Thymus (tissue), 11 donors: ENCODE results near the gene CLCA4. TPM values are rescaled to one million over a fixed set of nuclear protein-coding genes. Genes with fewer than 3 reads are reported as not detected.

Experiments
- DNase-seq, 9 donors: peaks; one replicate each; pipeline ENCODE4 v3.0.0-alpha.2; 2013; ENCODE audit warnings: low spot score in 9 of 9, low read depth in 6 of 9, missing footprints in 1 of 9
- H3K27ac ChIP-seq, 2 donors: one replicate each; pipeline ENCODE4 v1.5.1; 2013; ENCODE audit warnings: control low read depth in 1 of 2, low read depth in 1 of 2, low read length in 1 of 2, mild to moderate bottlenecking in 1 of 2, moderate library complexity in 1 of 2
- H3K27me3 ChIP-seq, 2 donors: one replicate each; pipeline ENCODE4 v1.5.1; 2013; ENCODE audit warnings: low read length in 1 of 2; ENCODE audit not compliant: control insufficient read depth in 2 of 2, insufficient read depth in 1 of 2
- H3K36me3 ChIP-seq, 2 donors: one replicate each; pipeline ENCODE4 v1.5.1; 2013; ENCODE audit warnings: low read length in 1 of 2, mild to moderate bottlenecking in 1 of 2, moderate library complexity in 1 of 2; ENCODE audit not compliant: control insufficient read depth in 2 of 2, insufficient read depth in 2 of 2
- H3K4me1 ChIP-seq, 2 donors: one replicate each; pipeline ENCODE4 v1.5.1; 2013; ENCODE audit warnings: low read length in 2 of 2; ENCODE audit not compliant: control insufficient read depth in 2 of 2, insufficient read depth in 2 of 2
- H3K4me3 ChIP-seq, 2 donors: one replicate each; pipeline ENCODE4 v1.5.1; 2013; ENCODE audit warnings: low read length in 2 of 2, control low read depth in 1 of 2, mild to moderate bottlenecking in 1 of 2
- H3K9me3 ChIP-seq, 2 donors: one replicate each; pipeline ENCODE4 v1.5.1; 2013; ENCODE audit warnings: low read length in 1 of 2, mild to moderate bottlenecking in 1 of 2; ENCODE audit not compliant: control insufficient read depth in 2 of 2, insufficient read depth in 1 of 2
- WGBS: extraction: QIAGEN DNeasy Blood & Tissue Kit; methylation state at CpG from one replicate; pipeline ENCODE4 v1.1.7; 2013; 5-methylcytosine and 5-hydroxymethylcytosine counted together
- polyA plus RNA-seq: library from polyadenylated mRNA; stranded (reverse); fragments of 200-250 nt; gene quantifications from one replicate; pipeline ENCODE4 v1.2.3, GENCODE V29; 2013
- total RNA-seq: library from RNA; stranded (reverse); fragments of 120-200 nt; gene quantifications from one replicate; pipeline ENCODE4 v1.2.4, GENCODE V29; 2013
- donor health status: healthy.

Gene CLCA4
- total and polyA plus RNA-seq, 2 donors = 0.05 to 0.59 TPM

GRCh38 chr1:86522240-86522639 lies 24.6 kb upstream of the CLCA4 start:
- WGBS = 97% methylated on average over 3 of the region's 3 CpGs

GRCh38 chr1:86523670-86524354 lies 23.1 kb upstream of the CLCA4 start:
- no peak for DNase-seq
- Histone ChIP-seq H3K36me3 (no peaks in the 10 kb centered on the region), H3K9me3 (peaks cover 0 to 6% of the 10 kb centered on the region in 2 donors), H3K27ac (no peak overlapping the region), H3K27me3 (no peaks in the 10 kb centered on the region), H3K4me3 (no peak overlapping the region), H3K4me1 (no peaks in the 10 kb centered on the region)
- WGBS = 94% methylated on average over 32 of the region's 32 CpGs

More at GRCh38 chr1:86522240-86522639, 24.6 kb upstream of the CLCA4 start:
- H3K27me3 ChIP-seq = no peaks in the 10 kb centered on the region
- DNase-seq = no peak
- H3K36me3 ChIP-seq = no peaks in the 10 kb centered on the region
- H3K4me3 ChIP-seq = no peak overlapping the region
- H3K27ac ChIP-seq = no peak overlapping the region
- peaks cover 0 to 6% of the 10 kb centered on the region in 2 donors for H3K9me3 ChIP-seq
- no peaks in the 10 kb centered on the region for H3K4me1 ChIP-seq

DNA sequence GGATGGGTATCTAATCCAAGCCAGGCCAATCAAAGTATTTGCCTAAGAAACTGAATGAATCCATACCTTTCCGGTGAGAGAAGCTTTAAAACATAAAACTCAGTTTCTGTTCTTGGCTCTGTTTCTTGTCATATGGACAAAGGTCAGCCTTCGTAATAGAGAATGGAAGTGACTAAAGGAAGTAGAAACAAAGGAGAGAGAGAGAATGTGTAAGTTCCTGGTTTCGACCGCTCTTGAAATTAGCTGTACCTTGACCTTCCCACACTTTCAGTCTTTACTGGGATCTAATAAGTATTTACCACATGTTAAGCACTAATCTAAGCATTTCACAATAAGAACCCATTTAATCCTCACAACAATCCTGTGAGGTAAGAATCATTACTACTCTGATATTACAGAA lies 19.6 kb upstream of the CLCA4 start:
- no peak overlapping the region for H3K27ac ChIP-seq
- WGBS = 93% methylated on average over 4 of the region's 4 CpGs

DNA sequence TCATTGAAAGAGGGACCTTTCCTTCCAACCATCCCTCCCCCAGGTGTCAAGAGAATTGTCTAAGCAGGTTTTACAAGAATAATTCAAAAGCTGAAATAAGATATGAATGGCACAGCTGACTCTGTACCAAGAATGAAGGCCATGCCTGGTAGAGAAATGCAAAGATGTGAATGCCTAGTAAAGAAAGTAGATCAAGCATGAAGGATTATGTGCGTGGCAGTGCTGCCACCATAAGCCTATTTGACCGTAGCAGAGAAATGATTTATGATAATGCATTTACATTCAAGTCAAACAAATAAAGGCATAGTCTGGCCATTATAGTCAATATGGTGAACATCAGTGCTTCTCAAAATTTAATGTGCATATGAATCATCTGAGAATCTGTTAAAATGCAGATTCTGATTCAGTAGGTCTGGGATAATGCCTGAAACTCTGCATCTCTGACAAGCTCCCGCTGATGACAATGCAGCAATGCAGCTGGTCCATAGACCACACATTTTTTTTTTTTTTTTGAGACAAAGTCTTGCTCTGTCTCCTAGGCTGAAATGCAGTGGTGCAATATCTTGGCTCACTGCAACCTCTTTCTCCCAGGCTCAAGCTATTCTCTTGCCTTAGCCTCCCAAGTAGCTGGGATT lies 16.6 kb upstream of the CLCA4 start:
- DNase-seq = no peak
- Histone ChIP-seq H3K27ac (no peak overlapping the region), H3K36me3 (no peaks in the 10 kb centered on the region), H3K27me3 (no peaks in the 10 kb centered on the region), H3K9me3 (no peaks in the 10 kb centered on the region), H3K4me1 (no peaks in the 10 kb centered on the region), H3K4me3 (no peak overlapping the region)
- 95% methylated on average over 3 of the region's 3 CpGs for WGBS

More for the DNA sequence above, 19.6 kb upstream of the CLCA4 start:
- Histone ChIP-seq H3K4me1 (no peaks in the 10 kb centered on the region), H3K27me3 (no peaks in the 10 kb centered on the region), H3K4me3 (no peak overlapping the region), H3K9me3 (peaks cover 0 to 6% of the 10 kb centered on the region in 2 donors), H3K36me3 (no peaks in the 10 kb centered on the region)
- DNase-seq = no peak

DNA sequence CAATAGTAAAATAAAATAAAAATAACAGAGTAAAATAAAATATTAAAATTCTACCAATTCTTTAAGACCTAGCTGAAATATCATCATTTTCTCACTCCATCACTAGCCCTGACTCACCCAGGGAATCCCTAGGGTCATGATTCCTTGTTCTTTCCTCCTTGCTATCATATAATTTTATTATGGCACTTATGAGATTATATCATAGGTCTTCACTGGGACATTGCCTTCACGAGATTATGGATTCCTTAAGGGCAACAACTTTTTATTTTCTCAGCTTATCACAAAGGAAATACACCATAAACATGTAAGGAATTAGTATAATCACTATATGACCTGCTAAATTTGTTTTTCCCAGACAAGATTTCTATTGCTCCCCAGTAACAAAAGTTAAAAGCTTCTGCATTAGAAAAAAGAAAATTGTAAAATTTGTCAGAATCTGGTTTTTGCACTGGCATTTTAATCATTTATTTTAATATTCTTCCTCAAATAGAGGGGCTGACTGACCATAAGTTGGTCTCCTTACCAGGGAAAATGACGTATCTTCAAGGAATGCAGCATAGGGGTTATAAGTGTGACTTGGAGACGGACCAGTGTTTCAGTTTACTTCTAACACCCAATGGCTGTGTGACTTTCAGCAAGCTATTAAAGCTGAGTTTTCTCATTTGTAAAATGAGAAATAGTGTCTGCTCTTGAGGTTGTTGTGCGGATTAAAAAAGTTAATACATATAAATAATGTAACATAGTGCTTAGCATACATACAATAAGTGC lies 8.8 kb upstream of the CLCA4 start:
- no peaks in the 10 kb centered on the region for H3K4me1 ChIP-seq
- no peak overlapping the region for H3K4me3 ChIP-seq
- 95% methylated on average over 4 of the region's 4 CpGs for WGBS
- no peak for DNase-seq
- H3K27ac ChIP-seq = no peak overlapping the region
- no peaks in the 10 kb centered on the region for H3K9me3 ChIP-seq
- H3K27me3 ChIP-seq = no peaks in the 10 kb centered on the region
- H3K36me3 ChIP-seq = no peaks in the 10 kb centered on the region

DNA sequence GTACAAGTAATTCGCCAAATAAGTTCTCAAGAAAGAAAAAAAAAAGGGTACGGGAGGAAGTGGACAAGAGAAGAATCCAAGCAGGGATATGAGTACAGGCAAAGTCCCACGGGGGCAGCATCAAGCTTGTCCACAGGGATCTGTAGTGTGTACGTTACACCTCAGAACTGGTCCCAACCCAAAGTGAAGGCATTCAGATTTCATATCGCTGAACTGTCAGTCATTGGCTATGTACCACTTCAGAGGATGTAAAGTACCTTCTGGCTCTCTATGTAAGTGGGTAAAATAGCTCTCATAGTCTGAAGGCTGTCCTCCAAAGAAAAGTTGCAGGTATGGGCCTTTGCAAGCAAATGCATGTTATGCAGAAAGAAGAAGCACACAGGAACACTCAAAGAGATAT lies 8.1 kb upstream of the CLCA4 start:
- WGBS = 93% methylated on average over 5 of the region's 5 CpGs
- no peak for DNase-seq
- H3K27ac ChIP-seq = no peak overlapping the region
- no peaks in the 10 kb centered on the region for H3K4me1 ChIP-seq
- H3K27me3 ChIP-seq = no peaks in the 10 kb centered on the region
- H3K36me3 ChIP-seq = no peaks in the 10 kb centered on the region
- no peaks in the 10 kb centered on the region for H3K9me3 ChIP-seq
- no peak overlapping the region for H3K4me3 ChIP-seq

GRCh38 chr1:86541859-86542258 lies 5.0 kb upstream of the CLCA4 start:
- H3K4me1 ChIP-seq = no peaks in the 10 kb centered on the region
- H3K36me3 ChIP-seq = no peaks in the 10 kb centered on the region
- no peaks in the 10 kb centered on the region for H3K9me3 ChIP-seq
- H3K4me3 ChIP-seq = no peak overlapping the region
- no peak overlapping the region for H3K27ac ChIP-seq
- DNase-seq = no peak
- 98% methylated on average over 2 of the region's 2 CpGs for WGBS
- H3K27me3 ChIP-seq = no peaks in the 10 kb centered on the region

DNA sequence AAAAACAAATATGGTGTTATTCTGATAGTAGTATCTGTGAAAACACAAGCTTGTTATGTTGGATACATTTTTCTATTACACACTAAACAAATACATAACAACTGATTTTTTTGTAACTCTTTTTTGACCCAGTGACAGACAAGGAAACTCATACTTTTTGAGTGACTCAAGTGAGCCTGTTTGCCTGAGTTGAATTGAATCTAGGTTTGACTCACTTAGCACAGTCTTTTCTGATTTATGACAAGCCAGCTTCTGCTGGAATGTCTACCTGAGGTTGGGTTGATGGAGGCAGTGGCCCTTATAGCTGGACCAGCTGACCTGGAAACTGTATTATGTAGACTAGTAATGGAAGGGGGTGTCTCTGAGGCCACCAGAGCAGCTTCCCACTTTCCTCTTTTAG lies 4.2 kb upstream of the CLCA4 start:
- no peak for DNase-seq
- H3K4me1 ChIP-seq = no peaks in the 10 kb centered on the region
- no peaks in the 10 kb centered on the region for H3K27me3 ChIP-seq
- no peaks in the 10 kb centered on the region for H3K9me3 ChIP-seq
- H3K4me3 ChIP-seq = no peak overlapping the region
- no peaks in the 10 kb centered on the region for H3K36me3 ChIP-seq
- H3K27ac ChIP-seq = no peak overlapping the region

DNA sequence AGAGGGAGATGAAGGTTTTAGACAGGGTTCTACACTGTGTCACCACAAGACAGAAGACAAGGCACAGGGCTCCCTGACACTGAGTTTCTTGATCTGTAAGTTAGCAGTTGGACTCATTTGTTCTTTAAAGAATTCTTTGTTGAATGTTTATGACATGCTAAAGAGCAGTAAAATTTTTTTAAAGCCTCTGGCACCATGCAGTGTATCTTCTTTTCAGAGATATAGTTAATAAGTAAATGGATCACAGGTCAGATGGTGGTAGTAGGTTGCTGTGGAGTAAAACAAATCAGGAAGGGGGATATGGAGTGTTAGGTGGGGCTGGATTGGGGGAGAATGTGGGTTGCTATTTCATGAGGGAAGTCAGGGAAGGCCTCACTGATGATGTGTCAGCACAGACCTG lies 2.0 kb downstream of the CLCA4 start:
- DNase-seq = no peak
- no peaks in the 10 kb centered on the region for H3K4me1 ChIP-seq
- H3K36me3 ChIP-seq = no peaks in the 10 kb centered on the region
- peaks cover 0 to 14% of the 10 kb centered on the region in 2 donors for H3K9me3 ChIP-seq
- H3K27ac ChIP-seq = no peak overlapping the region
- H3K4me3 ChIP-seq = no peak overlapping the region
- H3K27me3 ChIP-seq = no peaks in the 10 kb centered on the region
